Activated CD8-positive, alpha-beta memory T cell treated with anti-CD3 and anti-CD28 coated beads for 4 hours (primary cell): ENCODE results near the gene FAM177B.

Source experiments
- DNase-seq, 2 donors: peaks; one replicate each; pipeline ENCODE4 v3.0.0-alpha.2; 2020; ENCODE audit warnings: low read depth in 2 of 2

The FAM177B gene

GRCh38 chr1:222786121-222786520 is 49.1 kb downstream of the FAM177B start:
- no peak for DNase-seq

- DNase-seq = no peak
Observed at GRCh38 chr1:222787729-222788128, 50.7 kb downstream of the FAM177B start.

DNA sequence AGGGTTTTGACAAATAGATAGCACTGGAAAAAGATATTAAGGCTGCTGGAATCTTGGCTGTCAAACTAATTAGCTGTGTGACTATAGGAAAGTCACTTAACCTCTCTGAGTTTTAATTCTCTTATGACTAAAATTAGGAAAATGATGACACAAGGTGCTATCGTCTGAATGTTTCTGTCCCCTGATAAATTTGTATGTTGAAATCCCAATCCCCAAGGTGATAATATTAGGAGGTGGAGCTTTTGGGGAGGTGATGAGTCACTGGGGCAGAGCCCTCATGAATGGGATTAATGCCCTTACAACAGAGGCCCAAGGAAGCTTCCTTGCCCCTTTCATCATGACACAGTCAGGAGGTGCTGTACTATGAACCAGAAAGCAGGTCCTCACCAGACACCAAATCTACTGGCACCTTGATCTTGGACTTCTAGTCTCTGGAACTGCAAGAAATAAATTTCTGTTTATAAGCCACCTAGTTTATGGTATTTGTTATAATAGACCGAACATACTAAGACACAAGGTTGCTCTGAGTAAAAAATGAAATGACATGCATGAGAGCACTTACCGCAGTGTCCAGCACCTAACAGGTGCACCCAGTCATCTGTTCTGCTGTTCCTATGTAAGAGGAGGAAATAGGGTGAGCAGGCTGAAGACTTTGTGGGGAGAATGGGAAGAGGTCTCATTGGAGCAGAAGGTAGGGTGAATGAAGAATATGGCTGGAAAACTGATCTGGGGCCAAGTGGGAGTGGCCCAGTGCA is 51.6 kb downstream of the FAM177B start:
- DNase-seq = no peak

GRCh38 chr1:222790115-222790514 is 53.1 kb downstream of the FAM177B start:
- no peak for DNase-seq

- no peak for DNase-seq
Observed at GRCh38 chr1:222790520-222790919, 53.5 kb downstream of the FAM177B start.

- DNase-seq = no peak
Observed at GRCh38 chr1:222791006-222791710, 54.2 kb downstream of the FAM177B start.

- DNase-seq = no peak
Observed at GRCh38 chr1:222792744-222793143, 55.7 kb downstream of the FAM177B start.

GRCh38 chr1:222794656-222795474 is 57.9 kb downstream of the FAM177B start:
- no peak for DNase-seq

- no peak for DNase-seq
Observed at GRCh38 chr1:222798116-222798515, 61.1 kb downstream of the FAM177B start.

DNA sequence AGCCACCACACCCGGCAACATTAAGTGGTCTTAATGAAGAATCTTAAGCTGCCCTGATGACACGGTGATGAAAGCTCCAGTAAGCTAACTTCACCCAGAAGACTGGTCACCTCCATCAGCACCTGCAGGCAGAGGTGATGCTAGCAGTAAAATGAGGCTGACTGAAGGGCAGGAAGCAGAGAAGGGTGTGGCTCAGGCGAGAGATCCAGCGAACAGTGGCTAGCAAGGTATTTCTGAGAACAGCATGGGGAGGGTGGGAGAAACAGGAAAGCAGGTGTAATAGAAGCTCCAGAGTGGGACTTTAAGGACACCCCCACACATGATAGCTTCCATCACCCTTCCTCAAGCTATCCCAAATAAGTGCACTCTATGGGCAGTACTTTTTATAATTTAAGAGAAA is 62.0 kb downstream of the FAM177B start:
- no peak for DNase-seq
